Mononuclear cell (primary cell): ENCODE data around the gene NR4A1. TPM values are rescaled to one million over a fixed set of nuclear protein-coding genes. Genes with fewer than 3 reads are reported as not detected.

ENCODE experiments used
- H3K27me3 ChIP-seq: 2 replicates; pipeline ENCODE4 v1.6.0; 2011; ENCODE audit warnings: low read length, control low read depth; ENCODE audit not compliant: insufficient read depth
- H3K4me1 ChIP-seq: 2 replicates; pipeline ENCODE4 v1.5.1; 2011; ENCODE audit warnings: mild to moderate bottlenecking, low read length, control low read depth; ENCODE audit not compliant: insufficient read depth
- H3K4me3 ChIP-seq: 2 replicates; pipeline ENCODE4 v1.5.1; 2011; ENCODE audit warnings: mild to moderate bottlenecking, low read length, moderate library complexity
- H3K9me3 ChIP-seq: 2 replicates; pipeline ENCODE4 v1.5.1; 2011; ENCODE audit warnings: low read depth, mild to moderate bottlenecking, control low read depth, low read length
- total RNA-seq: library from RNA; depleted of rRNA; stranded (reverse); fragments of >200 nt; gene quantifications from one replicate; pipeline ENCODE4 v1.2.3, GENCODE V29; 2012

NR4A1 gene
- total RNA-seq, 1 donor: 126 TPM

GRCh38 chr12:52057638-52058576, 6.7 kb downstream of the NR4A1 start:
- no peaks in the 10 kb centered on the region for H3K9me3 ChIP-seq
- peaks cover under 1% of the 10 kb centered on the region for H3K4me1 ChIP-seq
- H3K27me3 ChIP-seq: no peaks in the 10 kb centered on the region
- no peak overlapping the region for H3K4me3 ChIP-seq

- Histone ChIP-seq H3K4me3 (no peak overlapping the region), H3K4me1 (no peaks in the 10 kb centered on the region), H3K27me3 (no peaks in the 10 kb centered on the region), H3K9me3 (no peaks in the 10 kb centered on the region)
Measured at GRCh38 chr12:52058631-52059361, 7.6 kb downstream of the NR4A1 start.

GRCh38 chr12:52059582-52060497, 8.6 kb downstream of the NR4A1 start:
- no peaks in the 10 kb centered on the region for H3K27me3 ChIP-seq
- H3K9me3 ChIP-seq: no peaks in the 10 kb centered on the region
- H3K4me3 ChIP-seq: no peak overlapping the region
- no peaks in the 10 kb centered on the region for H3K4me1 ChIP-seq

- H3K4me3 ChIP-seq: no peak overlapping the region
- H3K4me1 ChIP-seq: no peaks in the 10 kb centered on the region
- H3K27me3 ChIP-seq: no peaks in the 10 kb centered on the region
- no peaks in the 10 kb centered on the region for H3K9me3 ChIP-seq
Measured at GRCh38 chr12:52060498-52061177, 9.4 kb downstream of the NR4A1 start.

GRCh38 chr12:52061470-52062166, 10.4 kb downstream of the NR4A1 start:
- Histone ChIP-seq H3K9me3 (no peaks in the 10 kb centered on the region), H3K4me3 (no peak overlapping the region), H3K4me1 (no peaks in the 10 kb centered on the region), H3K27me3 (no peaks in the 10 kb centered on the region)

GRCh38 chr12:52062167-52063081, 11.2 kb downstream of the NR4A1 start:
- H3K9me3 ChIP-seq: no peaks in the 10 kb centered on the region
- no peaks in the 10 kb centered on the region for H3K4me1 ChIP-seq
- H3K27me3 ChIP-seq: no peaks in the 10 kb centered on the region
- no peak overlapping the region for H3K4me3 ChIP-seq

- Histone ChIP-seq H3K4me3 (no peak overlapping the region), H3K27me3 (no peaks in the 10 kb centered on the region), H3K4me1 (no peaks in the 10 kb centered on the region), H3K9me3 (no peaks in the 10 kb centered on the region)
Measured at GRCh38 chr12:52063082-52063924, 12.1 kb downstream of the NR4A1 start.

GRCh38 chr12:52063981-52064649, 12.9 kb downstream of the NR4A1 start:
- Histone ChIP-seq H3K27me3 (no peaks in the 10 kb centered on the region), H3K4me1 (peaks cover 2% of the 10 kb centered on the region), H3K4me3 (no peak overlapping the region), H3K9me3 (no peaks in the 10 kb centered on the region)

- Histone ChIP-seq H3K9me3 (no peaks in the 10 kb centered on the region), H3K4me1 (peaks cover 21% of the 10 kb centered on the region), H3K27me3 (no peaks in the 10 kb centered on the region), H3K4me3 (no peak overlapping the region)
Measured at GRCh38 chr12:52066346-52067080, 15.3 kb downstream of the NR4A1 start.

GRCh38 chr12:52067081-52067374, 15.8 kb downstream of the NR4A1 start:
- no peak overlapping the region for H3K4me3 ChIP-seq
- H3K27me3 ChIP-seq: no peaks in the 10 kb centered on the region
- peaks cover 23% of the 10 kb centered on the region for H3K4me1 ChIP-seq
- H3K9me3 ChIP-seq: no peaks in the 10 kb centered on the region

- H3K4me3 ChIP-seq: peak within 1 kb of the TSS; percentile 98
- no peaks in the 10 kb centered on the region for H3K27me3 ChIP-seq
- peaks cover 39% of the 10 kb centered on the region for H3K4me1 ChIP-seq
- H3K9me3 ChIP-seq: no peaks in the 10 kb centered on the region
Measured at GRCh38 chr12:52069327-52070184, 18.3 kb downstream of the NR4A1 start, which contains the start of gene ATG101. Gene ATG101 (plus strand): TSS chr12:52069978. CDS start chr12:52073651, 3,673 bp downstream.
